ENCODE results near the gene TMEM120A. TPM values are rescaled to one million over a fixed set of nuclear protein-coding genes. Genes with fewer than 3 reads are reported as not detected.

The TMEM120A gene
- total RNA-seq, 6 donors from 2014 or later = 27.5 to 75.4 (median 43.1) TPM

- no peaks in the 10 kb centered on the region for H3K9me3 ChIP-seq
- ATAC-seq (ENCODE audit: low FRiP score in 2 of 2) (peak; percentile 63 to 95), DNase-seq (peak in 1 of 2 donors; percentile 88)
- peak overlapping the region; percentile 60 to 83 (median 72) for H3K27ac ChIP-seq
- no peak overlapping the region for H3K4me3 ChIP-seq
- no peaks in the 10 kb centered on the region for H3K27me3 ChIP-seq
- H3K36me3 ChIP-seq = peaks cover 11 to 63% (median 24%) of the 10 kb centered on the region in 4 donors
- H3K4me1 ChIP-seq = peaks cover 6 to 29% (median 16%) of the 10 kb centered on the region in 4 donors
- WGBS, 2 donors = 63 to 70% methylated on average over 16 of the region's 16 CpGs
- TF ChIP-seq CTCF (IDR thresholded peaks at IDR 0.05) (no peak), POLR2A (IDR thresholded peaks at IDR 0.05) (peak in 1 of 4 donors; percentile 32)
Measured at GRCh38 chr7:75957021-75957736, 37.2 kb downstream of the TMEM120A start.

DNA sequence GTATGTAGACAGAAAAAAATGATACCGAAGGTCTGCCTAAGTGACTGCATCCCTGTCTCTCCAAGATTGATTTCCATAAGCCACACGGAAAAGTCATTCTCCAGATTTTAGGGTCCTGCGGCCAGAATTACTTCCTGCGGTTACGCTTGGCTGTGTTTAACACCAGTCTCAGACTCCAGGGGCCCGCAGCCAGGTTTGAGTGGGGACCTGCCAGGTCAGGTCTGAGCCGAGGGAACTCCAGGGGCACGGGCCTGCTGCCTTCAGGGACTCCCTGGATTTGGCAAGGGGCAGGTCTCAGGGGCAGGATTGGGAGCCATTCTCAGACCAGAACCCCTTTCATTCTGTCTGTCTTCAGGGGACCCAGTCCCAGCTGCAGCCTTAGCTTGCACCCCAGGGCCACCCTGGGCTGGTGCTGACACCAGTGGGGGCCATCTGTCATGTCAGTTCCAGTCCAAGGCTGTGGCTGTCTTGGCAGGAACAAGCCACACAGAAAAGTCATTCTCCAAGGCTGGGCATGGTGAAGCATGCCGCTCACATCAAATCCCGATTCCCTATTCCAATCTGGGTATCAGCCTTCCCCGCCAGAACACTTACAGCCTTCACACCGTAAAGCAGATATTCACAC is 39.0 kb downstream of the TMEM120A start:
- H3K27me3 ChIP-seq = no peaks in the 10 kb centered on the region
- peak overlapping the region in 2 of 4 donors; percentile 57 to 83 for H3K27ac ChIP-seq
- ATAC-seq (ENCODE audit: low FRiP score in 2 of 2) (no peak), DNase-seq (no peak)
- no peak for TF ChIP-seq EP300 (IDR thresholded peaks at IDR 0.05)
- no peak for TF ChIP-seq POLR2A (IDR thresholded peaks at IDR 0.05)
- no peak for TF ChIP-seq CTCF (IDR thresholded peaks at IDR 0.05)
- TF ChIP-seq POLR2AphosphoS5 (IDR thresholded peaks at IDR 0.05) = no peak
- H3K4me1 ChIP-seq = peaks cover 20 to 42% (median 31%) of the 10 kb centered on the region in 4 donors
- 92 to 97% methylated on average over 12 of the region's 12 CpGs for WGBS, 2 donors
- no peaks in the 10 kb centered on the region for H3K9me3 ChIP-seq
- no peak overlapping the region for H3K4me3 ChIP-seq
- peaks cover 11 to 55% (median 22%) of the 10 kb centered on the region in 4 donors for H3K36me3 ChIP-seq

GRCh38 chr7:75953931-75954330 is 40.5 kb downstream of the TMEM120A start:
- Histone ChIP-seq H3K27ac (peak overlapping the region; percentile 58 to 82 (median 78)), H3K27me3 (no peaks in the 10 kb centered on the region), H3K4me1 (peaks cover 28 to 46% (median 42%) of the 10 kb centered on the region in 4 donors), H3K9me3 (no peaks in the 10 kb centered on the region), H3K4me3 (no peak overlapping the region), H3K36me3 (peaks cover 11 to 49% (median 17%) of the 10 kb centered on the region in 4 donors)
- no peak for TF ChIP-seq EP300 (IDR thresholded peaks at IDR 0.05)
- TF ChIP-seq CTCF (IDR thresholded peaks at IDR 0.05) = no peak
- TF ChIP-seq POLR2A (IDR thresholded peaks at IDR 0.05) = no peak
- TF ChIP-seq POLR2AphosphoS5 (IDR thresholded peaks at IDR 0.05) = no peak
- 83 to 91% methylated on average over 11 of the region's 11 CpGs for WGBS, 2 donors
- DNase-seq (no peak), ATAC-seq (ENCODE audit: low FRiP score in 2 of 2) (peak in 1 of 2 donors; percentile 18)

DNA sequence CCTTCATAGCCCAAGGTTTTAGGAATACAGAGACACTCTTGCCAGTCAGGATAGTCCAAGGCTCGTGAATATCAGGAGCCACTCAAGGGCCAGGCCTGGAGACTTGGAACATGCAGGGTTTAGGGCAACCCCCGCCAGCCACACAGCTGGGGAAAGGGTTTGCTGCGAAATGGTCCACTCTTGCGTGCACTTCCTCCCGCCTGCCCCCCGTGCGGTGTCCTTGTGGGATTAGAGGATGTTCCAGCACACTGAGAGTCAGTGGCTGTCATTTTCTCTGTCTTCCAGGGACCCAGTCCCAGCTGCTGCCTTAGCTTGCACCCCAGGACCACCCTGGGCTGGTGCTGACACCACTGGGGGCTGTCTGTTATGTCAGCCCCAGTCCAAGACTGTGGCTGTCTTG is 41.0 kb downstream of the TMEM120A start:
- TF ChIP-seq EP300 (IDR thresholded peaks at IDR 0.05) = no peak
- TF ChIP-seq CTCF (IDR thresholded peaks at IDR 0.05) = no peak
- TF ChIP-seq POLR2A (IDR thresholded peaks at IDR 0.05) = no peak
- no peak for TF ChIP-seq POLR2AphosphoS5 (IDR thresholded peaks at IDR 0.05)
- Histone ChIP-seq H3K27ac (peak overlapping the region; percentile 58 to 82 (median 78)), H3K9me3 (no peaks in the 10 kb centered on the region), H3K36me3 (peaks cover 11 to 45% (median 17%) of the 10 kb centered on the region in 4 donors), H3K4me1 (peaks cover 31 to 51% (median 42%) of the 10 kb centered on the region in 4 donors), H3K4me3 (no peak overlapping the region), H3K27me3 (no peaks in the 10 kb centered on the region)
- DNase-seq = no peak
- whole genome bisulfite sequencing, 2 donors = 79 to 93% methylated on average over 3 to 7 of the region's 7 CpGs
- ATAC-seq (ENCODE audit: low FRiP score in 2 of 2) = no peak

All from upper lobe of left lung (tissue), 6 donors.